ENCODE measurements around the gene CASS4.
A peak's percentile ranks its signal among the peaks of the same experiment; 100 is the strongest.
"Not testable (repeated sequence)": the region's sequence is repeated elsewhere in the genome, so short reads cannot be mapped to it uniquely, and the experiment has no call there.

Gene CASS4

DNA sequence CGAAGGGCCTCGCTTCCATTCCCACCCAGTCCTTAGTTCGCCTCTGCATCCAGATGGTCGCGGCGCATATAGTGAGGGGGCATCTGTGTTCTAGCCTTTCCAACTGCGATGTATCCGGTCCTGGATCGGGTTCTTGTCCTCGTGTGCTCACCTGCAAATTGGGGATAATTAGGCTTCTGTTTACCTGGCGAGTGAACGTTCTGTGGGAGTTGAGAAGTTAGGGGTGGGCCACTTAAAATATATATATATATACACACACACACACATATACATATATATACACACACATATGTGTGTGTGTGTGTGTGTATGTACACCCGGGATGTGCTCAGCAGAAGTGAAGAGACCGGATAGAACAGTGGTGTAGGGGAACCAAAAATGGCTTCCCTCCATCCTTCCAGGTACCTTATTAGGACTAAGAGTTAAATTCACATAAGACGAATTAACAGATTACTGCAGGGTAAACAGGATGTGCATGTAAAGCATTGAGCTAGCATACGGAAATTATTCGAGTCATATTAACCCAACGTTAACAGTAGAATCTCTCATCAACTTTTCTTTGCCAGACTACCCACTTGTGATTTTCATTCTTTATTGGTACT lies 19.1 kb upstream of the CASS4 start:
- no peak for DNase-seq (ENCODE audit: low read depth, low spot score)

DNA sequence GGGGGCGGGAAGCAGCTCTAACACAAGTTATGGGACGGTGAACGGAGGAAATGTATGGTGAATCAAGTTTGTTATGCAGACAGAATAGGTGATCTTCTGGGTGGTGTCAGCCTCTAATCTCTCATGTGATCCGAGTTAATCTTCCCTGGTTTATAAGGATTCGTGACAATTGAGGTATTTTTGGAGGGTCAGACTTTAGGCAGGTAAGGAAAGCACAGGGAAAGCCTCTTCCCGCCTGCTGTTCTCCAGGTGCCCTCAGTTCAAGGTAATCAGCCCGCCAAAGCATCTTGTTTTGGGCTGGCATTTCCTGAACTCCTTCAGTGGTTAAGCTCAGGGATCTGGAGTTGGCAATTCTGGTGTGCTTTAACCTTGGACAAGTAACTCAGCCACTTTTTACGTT lies 18.4 kb upstream of the CASS4 start:
- no peak for DNase-seq (ENCODE audit: low read depth, low spot score)

DNA sequence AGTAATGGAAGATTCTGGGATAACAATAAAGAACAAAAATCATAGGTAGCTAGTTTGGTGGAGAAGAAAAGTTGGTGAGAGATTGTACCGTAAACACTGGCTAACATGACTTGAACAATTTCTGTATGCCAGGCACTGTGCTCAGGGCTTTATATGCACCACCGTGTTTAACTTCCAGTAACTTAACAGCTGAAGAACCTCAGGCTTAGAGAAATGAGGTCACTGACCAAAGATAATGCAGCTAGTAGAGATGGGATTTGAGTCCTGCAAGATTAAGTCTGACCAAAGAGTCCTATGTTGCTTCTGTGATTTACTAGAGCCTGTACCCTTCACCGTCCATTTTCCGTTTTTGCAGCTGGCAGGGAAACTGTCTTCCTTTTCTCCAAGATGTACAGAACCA lies 16.9 kb upstream of the CASS4 start:
- no peak for DNase-seq (ENCODE audit: low read depth, low spot score)

DNA sequence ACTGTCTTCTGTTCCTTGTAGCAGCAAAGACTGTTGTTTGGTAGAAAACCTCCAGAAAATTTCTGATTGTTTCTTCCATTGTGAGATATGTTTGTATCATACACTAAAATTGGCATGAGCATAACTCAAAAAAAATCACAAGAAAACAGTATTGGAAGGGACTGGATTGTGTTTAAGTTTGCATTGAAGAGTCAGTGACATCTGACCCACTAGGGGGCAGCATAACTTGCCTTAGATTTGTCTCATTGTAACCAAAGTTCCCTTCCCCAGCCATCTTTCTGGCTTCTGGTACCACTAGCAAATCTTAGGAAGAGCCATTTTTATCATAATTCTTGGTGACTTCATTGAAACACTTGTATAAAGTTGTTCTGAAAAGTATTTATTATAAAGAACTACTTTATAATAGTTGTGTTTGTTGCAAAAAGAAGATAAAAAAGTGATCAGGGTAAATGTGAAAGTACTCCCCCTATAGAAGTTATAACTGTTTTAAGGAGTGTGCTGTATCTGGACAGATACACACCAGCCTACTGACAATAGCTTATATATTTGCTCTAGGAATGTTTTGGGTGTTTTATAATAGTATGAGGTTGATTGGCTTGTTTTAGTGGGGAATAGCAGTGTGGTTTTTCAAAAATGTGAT lies 11.9 kb upstream of the CASS4 start:
- DNase-seq (ENCODE audit: low read depth, low spot score): peak; percentile 66

DNA sequence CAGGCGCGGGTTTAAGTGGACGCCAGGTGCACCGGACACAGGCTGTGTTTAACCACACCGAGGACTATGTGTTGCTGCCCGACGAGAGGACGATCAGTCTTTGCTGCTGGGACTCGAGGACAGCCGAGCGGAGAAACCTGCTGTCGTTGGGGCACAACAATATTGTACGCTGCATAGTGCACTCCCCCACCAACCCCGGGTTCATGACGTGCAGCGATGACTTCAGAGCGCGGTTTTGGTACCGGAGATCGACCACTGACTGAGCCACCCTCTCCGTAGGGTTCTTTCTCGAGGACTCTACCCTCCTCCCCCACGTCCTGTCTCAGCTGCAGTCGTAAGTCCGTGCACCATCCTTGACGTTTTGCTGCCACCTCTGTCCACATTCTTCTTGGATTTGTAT lies 8.6 kb upstream of the CASS4 start:
- no peak for DNase-seq (ENCODE audit: low read depth, low spot score)

DNA sequence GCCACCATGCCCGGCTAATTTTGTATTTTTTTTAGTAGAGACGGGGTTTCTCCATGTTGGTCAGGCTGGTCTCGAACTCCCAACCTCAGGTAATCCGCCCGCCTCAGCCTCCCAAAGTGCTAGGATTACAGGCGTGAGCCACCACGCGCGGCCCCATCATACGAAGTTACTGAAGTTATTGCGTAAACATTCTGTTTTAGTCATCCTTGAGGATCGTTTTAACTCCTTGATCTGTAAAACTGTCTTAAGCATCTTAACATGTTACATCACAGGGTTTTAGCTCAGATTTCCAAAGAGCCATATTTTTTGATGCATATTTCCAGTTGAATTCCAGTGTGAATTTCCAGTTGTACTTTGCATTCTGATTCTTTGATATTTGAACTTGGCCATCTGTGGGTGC lies 6.7 kb upstream of the CASS4 start:
- DNase-seq (ENCODE audit: low read depth, low spot score): not testable (repeated sequence)

DNA sequence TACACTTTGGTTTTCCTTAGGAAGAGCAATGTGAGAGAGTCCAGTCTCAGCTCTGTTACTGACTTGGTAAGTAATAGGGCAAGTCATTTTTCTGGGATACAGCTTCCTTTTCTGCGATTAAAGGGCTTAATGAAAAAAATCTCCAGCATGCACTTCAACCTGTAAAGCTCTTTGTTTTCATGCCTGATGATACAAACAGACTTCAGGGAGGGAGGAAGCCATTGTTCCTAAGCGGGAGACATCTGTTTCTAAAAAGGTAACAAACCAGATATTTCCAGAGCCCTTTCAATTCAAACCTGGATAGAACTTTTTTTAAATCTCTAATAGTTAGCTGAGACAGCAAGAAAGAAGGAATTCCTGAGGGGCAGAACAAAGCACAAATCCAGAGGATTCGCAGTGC lies 5.2 kb upstream of the CASS4 start:
- no peak for DNase-seq (ENCODE audit: low read depth, low spot score)

DNA sequence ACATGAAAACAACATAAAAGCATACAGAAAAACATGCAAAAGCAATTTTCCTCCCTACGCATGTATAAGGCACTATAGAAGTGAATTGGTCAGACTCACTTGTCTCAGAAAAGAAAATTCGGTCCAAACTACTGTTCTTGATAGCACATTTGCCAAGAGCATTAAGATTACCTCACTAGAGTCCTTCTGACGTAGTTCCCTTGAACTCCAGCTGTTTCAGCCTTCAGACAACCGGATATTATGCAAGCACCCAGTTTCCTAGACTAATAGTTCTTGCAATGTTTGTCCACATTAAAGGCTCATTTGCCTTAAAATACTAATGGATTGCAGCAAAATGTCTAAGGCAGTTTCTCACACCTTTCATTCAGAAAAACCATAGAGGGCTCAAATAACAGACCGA lies 2.5 kb upstream of the CASS4 start:
- DNase-seq (ENCODE audit: low read depth, low spot score): no peak

DNA sequence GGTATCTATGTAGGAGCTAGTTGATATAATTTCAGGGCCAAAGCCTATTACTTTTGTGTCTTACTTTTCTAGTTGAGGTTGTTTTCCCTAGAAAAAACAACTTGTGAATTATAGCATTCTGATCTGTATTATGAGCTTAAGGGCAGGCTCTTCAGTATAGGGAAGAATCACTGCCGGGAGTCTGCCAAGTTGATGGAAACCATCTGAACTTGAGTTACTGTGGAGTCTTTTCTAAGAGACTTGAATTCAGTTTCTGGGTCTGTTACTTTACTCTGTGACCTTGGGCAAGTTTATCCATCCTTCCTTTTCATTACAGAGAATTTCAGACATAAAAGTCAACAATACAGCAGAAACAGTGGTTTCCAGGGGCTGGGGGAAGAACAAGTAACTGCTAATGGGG lies 2.1 kb upstream of the CASS4 start:
- DNase-seq (ENCODE audit: low read depth, low spot score): no peak

DNA sequence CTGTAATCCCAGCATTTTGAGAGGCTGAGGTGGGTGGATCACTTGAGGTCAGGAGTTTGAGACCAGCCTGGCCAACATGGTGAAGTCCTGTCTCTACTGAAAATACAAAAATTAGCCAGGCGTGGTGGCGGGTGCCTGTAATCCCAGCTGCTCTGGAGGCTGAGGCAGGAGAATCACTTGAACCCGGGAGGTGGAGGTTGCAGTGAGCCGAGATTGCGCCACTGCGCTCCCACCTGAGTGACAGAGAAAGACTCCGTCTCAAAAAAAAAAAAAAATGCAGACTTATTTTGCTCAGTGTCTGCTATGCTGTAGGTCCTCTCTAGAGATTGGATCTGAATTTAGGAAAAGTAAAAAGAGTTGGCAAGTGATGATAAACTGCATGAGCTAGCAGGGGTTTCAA lies 773 bp upstream of the CASS4 start:
- not testable (repeated sequence) for DNase-seq (ENCODE audit: low read depth, low spot score)

DNA sequence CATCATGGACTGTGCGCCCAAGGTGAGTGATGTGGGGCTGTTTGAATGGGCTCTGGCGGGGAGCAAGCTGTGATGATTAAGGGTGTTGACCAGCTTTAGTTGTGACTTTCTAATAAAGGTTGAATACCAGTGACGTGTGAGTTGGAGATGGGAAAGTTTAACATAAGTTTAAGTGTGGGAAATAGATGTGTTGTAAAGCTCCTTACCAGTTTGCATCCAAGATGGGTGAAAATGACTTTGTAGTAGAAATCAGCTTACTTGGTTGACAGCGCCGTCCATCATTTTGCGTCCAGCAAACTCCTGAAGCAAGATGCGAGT lies 372 bp downstream of the CASS4 start:
- DNase-seq (ENCODE audit: low read depth, low spot score): no peak

DNA sequence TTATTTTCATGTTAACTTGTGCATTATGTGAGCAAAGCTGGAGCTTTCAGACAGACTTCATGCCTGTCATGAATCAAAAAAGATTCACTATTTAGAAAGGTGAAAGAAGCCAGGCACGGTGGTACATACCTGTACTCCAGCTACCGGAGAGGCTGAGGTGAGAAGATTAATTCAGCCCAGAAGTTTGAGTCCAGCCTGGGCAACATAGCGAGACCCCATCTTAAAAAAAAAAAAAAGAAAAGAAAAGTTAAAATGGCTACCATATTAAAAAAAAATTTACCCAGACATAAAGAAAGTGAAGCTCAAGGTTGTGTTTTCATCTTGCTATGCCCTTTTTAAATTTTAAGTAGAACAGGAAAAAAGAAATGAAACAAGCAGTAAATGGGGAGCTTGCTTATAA lies 889 bp downstream of the CASS4 start:
- DNase-seq (ENCODE audit: low read depth, low spot score): no peak

DNA sequence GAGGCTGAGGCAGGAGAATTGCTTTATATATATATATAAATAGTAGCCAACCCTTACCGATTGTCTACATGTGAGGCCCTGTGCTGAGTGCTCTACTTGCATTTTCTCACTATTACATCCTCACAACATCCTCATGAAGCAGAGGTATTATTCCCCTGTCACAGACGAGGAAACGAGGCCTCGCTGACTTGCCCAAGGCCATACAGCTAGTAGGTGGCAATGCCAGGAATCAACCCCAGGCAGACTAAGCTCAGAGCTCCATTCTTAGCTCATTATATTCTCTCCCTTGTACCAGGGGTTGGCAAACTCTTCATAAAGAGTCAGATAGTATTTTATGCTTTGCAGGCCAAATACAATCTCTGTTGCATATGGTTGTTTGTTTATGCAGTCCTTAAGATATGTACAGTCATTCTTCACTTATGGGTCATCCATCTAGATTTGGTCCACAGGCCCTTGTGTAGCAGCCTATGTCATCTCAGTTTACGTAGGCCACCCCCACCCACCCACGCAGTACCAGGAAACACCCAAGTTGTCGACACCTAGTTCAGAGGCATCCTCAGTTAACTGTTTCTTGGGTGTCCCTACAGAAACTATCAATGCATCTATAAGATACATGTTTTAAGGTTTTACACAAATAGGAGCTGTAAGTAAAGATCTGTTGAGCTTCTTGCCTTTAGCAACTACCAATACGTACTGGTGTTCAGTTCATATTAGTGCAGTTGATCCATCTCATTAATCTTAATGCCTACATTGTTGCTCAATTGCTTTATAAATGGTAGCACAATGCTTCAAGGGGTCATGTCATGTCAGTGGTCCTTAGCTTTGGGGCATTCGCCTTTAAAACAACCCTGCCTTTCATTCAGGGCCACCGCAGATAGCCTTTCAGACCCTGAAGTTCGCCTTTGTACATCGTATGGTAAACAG lies 3.0 kb downstream of the CASS4 start:
- no peak for DNase-seq (ENCODE audit: low read depth, low spot score)

DNA sequence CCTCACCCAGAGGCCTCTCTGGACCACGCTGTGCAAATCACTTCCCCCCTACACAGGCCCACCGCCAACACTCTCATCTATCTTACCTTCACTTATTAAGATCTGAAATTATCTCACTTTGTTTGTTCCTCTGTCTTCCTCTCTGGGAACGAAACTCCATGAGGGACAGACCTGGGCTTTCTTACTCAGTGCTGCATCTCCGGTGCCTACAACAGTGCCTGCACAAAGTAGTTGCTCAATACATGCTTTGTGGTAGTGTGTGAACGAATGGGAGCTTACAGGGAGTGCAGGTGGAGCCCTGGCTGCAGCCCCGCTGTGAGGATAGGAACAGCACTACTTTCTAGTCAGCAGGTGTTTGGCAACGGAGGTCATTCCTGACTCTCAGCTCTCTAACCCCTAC lies 5.3 kb downstream of the CASS4 start:
- no peak for DNase-seq (ENCODE audit: low read depth, low spot score)

DNA sequence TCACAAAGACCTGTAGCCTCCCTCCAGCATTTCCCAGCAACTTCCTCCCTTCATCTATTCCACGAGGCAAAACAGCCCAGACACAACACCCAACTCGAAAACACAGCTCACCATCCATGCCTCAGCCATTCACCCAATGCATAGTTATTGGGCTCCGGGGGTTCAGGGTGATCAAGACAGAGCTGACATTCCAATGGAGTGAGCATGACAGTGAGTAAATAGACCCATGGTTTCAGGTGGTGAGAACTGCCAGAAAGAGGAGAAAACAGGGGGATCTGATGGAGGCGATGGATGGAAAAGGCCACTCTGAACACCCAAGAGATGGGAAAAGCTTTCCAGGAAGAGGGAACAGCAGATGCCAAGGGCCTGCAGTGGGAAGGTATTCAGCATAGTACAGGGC lies 5.9 kb downstream of the CASS4 start:
- no peak for DNase-seq (ENCODE audit: low read depth, low spot score)

DNA sequence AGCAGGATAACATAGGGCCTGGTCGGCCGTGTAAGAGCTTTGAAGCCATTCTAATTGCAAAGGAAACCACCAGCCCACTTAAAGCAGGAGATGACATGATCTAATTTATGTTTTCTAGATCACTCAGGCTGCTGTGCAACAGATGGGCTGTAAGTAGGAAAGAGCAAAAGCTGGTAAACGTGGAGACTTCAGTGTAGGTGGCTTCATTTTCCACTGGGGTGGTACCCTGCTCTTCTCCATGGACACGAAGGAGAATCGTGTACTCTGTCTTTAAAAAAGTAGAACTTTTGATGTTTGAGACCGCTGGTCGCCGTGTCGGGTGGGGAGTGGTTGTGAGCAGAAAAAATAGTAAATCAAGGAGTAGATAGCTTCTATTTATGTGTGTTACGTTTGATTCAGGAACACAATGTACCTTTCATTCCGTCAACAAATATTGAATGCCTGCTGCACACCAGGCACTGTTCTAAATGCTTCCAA lies 6.4 kb downstream of the CASS4 start:
- DNase-seq (ENCODE audit: low read depth, low spot score): no peak

DNA sequence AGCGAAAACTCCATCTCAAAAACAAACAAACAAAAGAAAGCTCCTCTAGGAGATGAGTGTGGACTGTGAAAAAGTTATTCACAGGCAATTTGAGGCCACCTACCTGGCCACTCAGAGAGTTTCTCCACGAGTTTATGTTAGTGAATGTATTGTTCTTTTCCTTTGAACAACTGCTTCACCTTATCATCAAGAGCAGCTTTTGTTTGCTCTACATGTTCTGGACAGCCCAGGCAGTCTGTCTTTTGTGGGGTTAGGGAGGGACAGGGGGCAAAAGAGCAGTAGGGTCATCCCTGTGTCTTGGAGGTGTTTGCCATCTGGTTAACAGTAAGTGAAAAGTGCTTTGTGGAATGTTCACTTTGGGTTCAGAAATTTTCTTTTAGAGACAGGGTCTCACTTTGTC lies 8.0 kb downstream of the CASS4 start:
- DNase-seq (ENCODE audit: low read depth, low spot score): no peak

DNA sequence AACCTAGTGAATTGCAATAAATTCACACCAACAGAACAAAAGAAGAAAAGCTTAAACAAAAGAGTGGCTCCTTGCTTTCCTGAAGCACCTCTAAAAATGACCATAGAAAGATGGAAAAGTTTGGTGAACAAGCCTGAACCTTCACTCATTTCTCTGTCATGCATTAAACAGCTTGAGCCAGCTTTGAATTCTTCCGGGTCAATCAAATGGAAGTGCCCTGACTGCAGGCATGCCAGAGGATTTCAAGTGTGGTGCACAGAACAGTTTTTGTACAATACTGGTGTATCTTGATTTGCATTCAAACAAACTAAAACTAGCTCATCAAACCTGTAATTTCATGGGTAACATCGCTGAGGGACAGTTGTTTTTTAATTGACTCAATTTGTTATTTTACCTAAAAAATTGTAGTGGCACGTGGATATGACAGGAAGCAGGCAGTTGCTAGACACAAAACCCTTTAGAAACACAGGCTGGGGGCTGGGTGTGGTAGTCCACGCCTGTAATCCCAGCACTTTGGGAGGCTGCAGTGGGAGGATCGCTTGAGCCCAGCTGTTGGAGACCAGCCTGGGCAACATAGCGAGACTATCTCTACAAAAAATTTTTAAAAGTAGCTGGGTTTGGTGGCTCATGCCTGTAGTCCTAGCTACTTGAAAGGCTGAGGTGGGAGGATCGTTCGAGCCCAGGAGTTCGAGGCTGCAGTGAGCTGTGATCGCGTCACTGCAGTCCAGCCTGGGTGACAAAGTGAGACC lies 9.1 kb downstream of the CASS4 start:
- DNase-seq (ENCODE audit: low read depth, low spot score): no peak

DNA sequence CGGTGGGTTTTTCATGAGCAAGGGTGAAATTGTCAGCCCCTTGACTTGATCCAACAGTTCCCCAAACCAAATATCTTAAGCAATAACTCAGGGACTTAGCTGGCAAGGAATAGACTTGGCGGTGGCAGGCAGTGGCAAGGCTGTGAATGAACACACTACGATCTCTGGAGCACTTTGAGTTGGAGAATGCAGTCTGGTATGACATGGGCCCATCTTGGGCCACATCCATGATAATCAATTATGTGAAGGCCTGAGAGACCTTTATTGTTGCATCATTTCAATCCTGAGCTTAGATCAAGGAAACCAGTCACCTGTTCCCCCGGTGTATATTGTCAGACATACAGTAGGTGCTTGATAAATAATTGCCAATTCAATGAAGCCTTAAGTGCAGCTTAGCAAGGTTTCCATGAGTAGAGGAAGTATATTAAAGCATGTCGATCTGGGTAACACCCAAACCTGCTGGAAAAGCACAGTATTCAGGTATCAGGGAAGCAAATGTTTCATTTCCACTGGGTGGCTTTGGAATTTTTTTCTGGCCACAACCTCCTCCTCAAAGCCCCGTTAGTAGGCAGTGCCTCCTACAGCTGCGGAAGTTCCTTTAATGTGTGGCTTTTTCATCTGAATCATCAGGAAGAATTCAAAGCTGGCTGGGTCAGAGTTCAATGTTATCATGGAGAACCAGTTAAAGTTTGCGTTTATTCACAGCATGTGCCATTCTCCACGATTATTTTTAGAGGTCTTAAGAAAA lies 10.2 kb downstream of the CASS4 start:
- no peak for DNase-seq (ENCODE audit: low read depth, low spot score)

DNA sequence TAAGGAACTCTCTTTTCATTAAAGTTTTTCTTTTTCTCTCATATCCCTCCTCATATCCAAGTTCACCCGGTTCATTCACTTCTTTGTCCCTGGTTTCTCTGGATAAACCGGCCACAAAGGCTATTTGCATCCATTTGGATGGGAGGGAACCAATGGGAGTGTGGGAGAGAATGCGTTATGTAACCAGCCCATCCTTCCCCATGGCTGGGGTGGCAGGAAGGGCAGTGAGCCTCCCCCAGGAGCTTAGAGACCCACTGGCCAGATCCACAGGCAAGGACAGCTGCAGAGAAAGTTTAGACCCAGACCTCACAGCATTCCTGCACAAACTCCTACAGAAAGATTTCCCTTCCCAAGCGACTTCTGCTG lies 10.7 kb downstream of the CASS4 start:
- DNase-seq (ENCODE audit: low read depth, low spot score): peak; percentile 74

DNA sequence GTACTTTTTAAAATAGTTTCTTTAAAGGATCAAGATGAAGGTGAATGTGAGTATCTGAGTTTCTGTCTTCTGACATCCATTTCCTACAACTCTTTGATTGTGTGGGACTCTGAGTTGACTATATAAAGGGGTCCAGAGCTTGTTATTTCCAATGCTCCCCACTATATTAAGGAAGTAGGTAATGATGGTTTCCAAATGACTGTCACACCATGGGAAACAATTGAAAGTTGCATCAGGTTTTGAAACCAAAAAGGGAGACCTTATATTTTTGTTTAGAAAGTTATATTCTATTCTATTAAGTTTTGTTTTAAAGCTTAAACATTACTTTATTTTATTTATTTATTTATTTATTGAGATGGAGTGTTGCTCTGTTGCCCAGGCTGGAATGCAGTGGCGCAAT lies 11.2 kb downstream of the CASS4 start:
- no peak for DNase-seq (ENCODE audit: low read depth, low spot score)

DNA sequence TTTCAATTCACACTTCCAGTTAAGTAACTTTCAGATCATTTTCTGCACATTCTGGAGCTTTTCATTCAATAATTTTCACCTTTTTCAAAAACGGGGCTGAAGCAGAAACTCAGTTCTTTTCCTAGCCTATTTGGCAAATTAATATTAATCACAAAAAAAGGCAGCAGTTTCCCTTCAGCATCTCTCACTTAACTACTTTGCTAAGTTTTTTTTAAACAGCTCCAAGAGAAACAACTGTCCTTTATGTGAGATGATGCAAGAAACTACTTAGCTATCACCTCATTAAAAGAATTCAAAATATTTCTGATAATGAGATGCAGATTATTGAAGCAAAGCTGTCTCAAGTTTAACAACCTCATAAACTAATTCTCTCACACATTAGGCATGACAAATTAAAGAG lies 11.8 kb downstream of the CASS4 start:
- DNase-seq (ENCODE audit: low read depth, low spot score): no peak

All from smooth muscle cell of the brain vasculature (primary cell).